Kidney (tissue), 14 donors: ENCODE measurements around the gene TSPAN4. TPM values are rescaled to one million over a fixed set of nuclear protein-coding genes. Genes with fewer than 3 reads are reported as not detected.
A peak's percentile ranks its signal among the peaks of the same experiment; 100 is the strongest.

ENCODE experiments used
- DNase-seq, 5 donors: peaks; one replicate each; pipeline ENCODE4 v3.0.0-alpha.2; 2013 to 2020
- FAIRE-seq: peaks from 2 replicates; lab custom pipeline; 2012; peaks lifted over from hg19 to GRCh38; lab: Jason Lieb, UNC
- H3K27ac ChIP-seq, 2 donors: one replicate each; pipeline ENCODE4 v1.7.0; 2013; ENCODE audit warnings: low read depth in 2 of 2, low read length in 2 of 2, inconsistent platforms in 1 of 2
- H3K27me3 ChIP-seq: one replicate; pipeline ENCODE4 v1.7.1; 2013; ENCODE audit warnings: low read length, inconsistent platforms; ENCODE audit not compliant: control insufficient read depth, insufficient read depth
- H3K36me3 ChIP-seq, 3 donors: one replicate each; pipeline versions ENCODE4 v1.7.0 to v1.7.1; 2013; ENCODE audit warnings: low read length in 3 of 3, control low read depth in 1 of 3, inconsistent platforms in 1 of 3; ENCODE audit not compliant: insufficient read depth in 3 of 3, control insufficient read depth in 2 of 3
- H3K4me1 ChIP-seq, 3 donors: one replicate each; pipeline versions ENCODE4 v1.7.0 to v1.7.1; 2013; ENCODE audit warnings: low read length in 3 of 3, inconsistent platforms in 1 of 3, low read depth in 1 of 3; ENCODE audit not compliant: control insufficient read depth in 2 of 3, insufficient read depth in 2 of 3
- H3K4me3 ChIP-seq, 3 donors: one replicate each; pipeline versions ENCODE4 v1.7.0 to v1.8.1; 2013; ENCODE audit warnings: low read length in 3 of 3, control low read depth in 1 of 3, inconsistent platforms in 1 of 3
- H3K9ac ChIP-seq, 3 donors: one replicate each; pipeline versions ENCODE4 v1.7.0 to v1.7.1; 2013; ENCODE audit warnings: low read length in 3 of 3, control low read depth in 1 of 3, inconsistent platforms in 1 of 3
- H3K9me3 ChIP-seq, 3 donors: one replicate each; pipeline versions ENCODE4 v1.7.0 to v1.7.1; 2013; ENCODE audit warnings: low read length in 3 of 3, control low read depth in 1 of 3, inconsistent platforms in 1 of 3; ENCODE audit not compliant: control insufficient read depth in 2 of 3, insufficient read depth in 1 of 3
- CTCF ChIP-seq: IDR thresholded peaks from 3 replicates; pipeline ENCODE4 v1.5.1; 2012; ENCODE audit warnings: mild to moderate bottlenecking, moderate library complexity, borderline replicate concordance; ENCODE audit not compliant: insufficient read depth; ENCODE audit errors: extremely low read depth
- intact Hi-C: fragments of 100-400 bp; cut with DNase I; formaldehyde crosslinking; loops from one replicate; pipeline ENCODE4 v1.11.1; 2022
- polyA plus RNA-seq: library from polyadenylated mRNA; stranded (reverse); fragments of 350-450 nt; fragmentation: Illumina TruSeq; extraction: RNeasy Lipid Tissue Mini Kit (QIAGEN cat#74804); gene quantifications from one replicate; pipeline ENCODE4 v1.2.3, GENCODE V29; 2014; ENCODE audit warnings: low read depth, low replicate concordance; ENCODE audit not compliant: insufficient read depth
- total RNA-seq: library from RNA; stranded (reverse); fragmentation: NEBNext Ultra II Directional; extraction: Animal tissue kit (Norgen Biotek cat#: 25700); gene quantifications from one replicate; pipeline ENCODE4 v1.2.1, GENCODE V29; 2021
- donor health status: control.
- donor health status: control.
- donor health status: control.
- donor health status: control.
- donor health status: control.
- donor health status: DM: yes; HTN: yes; CAD: no.
- donor health status: Normal renal cell carcinoma (clear cell type).

Gene TSPAN4
- total and polyA plus RNA-seq, 2 donors from 2014 or later: 81.2 to 104 TPM

DNA sequence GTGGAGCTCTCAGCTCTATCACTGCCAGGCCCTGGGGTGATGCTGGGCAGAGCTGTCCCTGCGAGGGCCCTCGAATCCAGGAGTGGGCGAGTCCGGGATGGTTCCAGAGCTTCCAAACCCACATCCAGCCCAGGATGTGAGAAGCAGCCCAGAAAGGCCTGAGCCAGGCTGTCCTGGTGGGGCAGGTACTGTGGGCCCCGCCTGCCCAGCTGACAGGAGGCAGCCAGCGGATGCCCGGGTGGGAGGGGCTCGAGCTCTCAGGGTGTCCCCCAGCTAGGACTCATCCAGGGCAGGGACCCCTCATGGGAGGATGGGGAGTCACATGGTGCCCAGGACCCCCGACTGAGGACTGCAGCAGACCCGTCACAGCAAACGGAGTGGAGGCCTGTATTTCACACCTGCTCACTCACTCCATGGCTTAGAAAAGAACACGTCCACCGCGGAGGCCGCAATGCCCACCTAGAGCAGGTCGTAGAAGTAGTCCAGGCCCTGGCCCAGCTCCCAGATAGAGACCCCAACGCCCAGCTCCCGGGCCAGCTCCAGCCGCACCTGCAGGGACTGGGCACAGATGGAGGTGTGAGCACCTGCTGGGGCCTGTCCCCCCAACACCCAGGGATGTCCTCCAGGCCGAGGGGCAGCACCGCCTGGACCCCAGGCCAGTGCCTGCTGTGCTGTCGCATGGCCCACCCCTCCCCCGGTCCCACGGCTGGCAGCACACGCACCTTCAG lies 26.9 kb downstream of the TSPAN4 start:
- intact Hi-C loops: no loop called here
- no peak for TF ChIP-seq CTCF

GRCh38 chr11:870127-870413 lies 27.4 kb downstream of the TSPAN4 start:
- Histone ChIP-seq H3K4me3 (no peak overlapping the region), H3K27me3 (no peaks in the 10 kb centered on the region), H3K9ac (no peak overlapping the region), H3K4me1 (no peaks in the 10 kb centered on the region), H3K27ac (no peak overlapping the region), H3K36me3 (no peaks in the 10 kb centered on the region), H3K9me3 (no peaks in the 10 kb centered on the region)
- TF ChIP-seq CTCF: no peak
- peak in 4 of 5 donors; percentile 76 to 90 (median 82) for DNase-seq
- intact Hi-C loops: no loop called here
- no peak for FAIRE-seq

More for the DNA sequence above, 26.9 kb downstream of the TSPAN4 start:
- H3K4me3 ChIP-seq: no peak overlapping the region
- no peak overlapping the region for H3K9ac ChIP-seq
- FAIRE-seq (no peak), DNase-seq (no peak)
- H3K27ac ChIP-seq: no peak overlapping the region
- H3K27me3 ChIP-seq: no peaks in the 10 kb centered on the region
- no peaks in the 10 kb centered on the region for H3K4me1 ChIP-seq
- H3K36me3 ChIP-seq: no peaks in the 10 kb centered on the region
- no peaks in the 10 kb centered on the region for H3K9me3 ChIP-seq

GRCh38 chr11:870418-870817 lies 27.8 kb downstream of the TSPAN4 start:
- FAIRE-seq: no peak
- intact Hi-C loops: no loop called here
- H3K36me3 ChIP-seq: no peaks in the 10 kb centered on the region

More at GRCh38 chr11:870418-870817, 27.8 kb downstream of the TSPAN4 start:
- H3K4me3 ChIP-seq: no peak overlapping the region
- no peaks in the 10 kb centered on the region for H3K9me3 ChIP-seq
- no peaks in the 10 kb centered on the region for H3K4me1 ChIP-seq
- no peak for DNase-seq
- no peak overlapping the region for H3K9ac ChIP-seq
- no peaks in the 10 kb centered on the region for H3K27me3 ChIP-seq
- TF ChIP-seq CTCF: no peak
- H3K27ac ChIP-seq: no peak overlapping the region
